GM13976 (cell line): ENCODE data around the gene CACNA2D3.

Source experiments
- DNase-seq: peaks from one replicate; pipeline ENCODE4 v3.0.0; 2012; ENCODE audit warnings: low spot score
- in situ Hi-C: fragments of 300-500 bp; cut with MboI; formaldehyde crosslinking; loops from one replicate; pipeline ENCODE4 v1.12.0; 2022; ENCODE audit warnings: low sequenced_read_pairs, mixed read lengths, inconsistent platforms; ENCODE audit not compliant: unreplicated experiment
- TF ChIP-seq, protein P1 (sequence below): IDR thresholded peaks from 2 replicates; pipeline ENCODE4 v1.5.1; 2012; ENCODE audit warnings: borderline replicate concordance, mild to moderate bottlenecking; ENCODE audit not compliant: insufficient read depth; ENCODE audit errors: extremely low read depth, missing control alignments, control extremely low read depth

CACNA2D3 gene

DNA sequence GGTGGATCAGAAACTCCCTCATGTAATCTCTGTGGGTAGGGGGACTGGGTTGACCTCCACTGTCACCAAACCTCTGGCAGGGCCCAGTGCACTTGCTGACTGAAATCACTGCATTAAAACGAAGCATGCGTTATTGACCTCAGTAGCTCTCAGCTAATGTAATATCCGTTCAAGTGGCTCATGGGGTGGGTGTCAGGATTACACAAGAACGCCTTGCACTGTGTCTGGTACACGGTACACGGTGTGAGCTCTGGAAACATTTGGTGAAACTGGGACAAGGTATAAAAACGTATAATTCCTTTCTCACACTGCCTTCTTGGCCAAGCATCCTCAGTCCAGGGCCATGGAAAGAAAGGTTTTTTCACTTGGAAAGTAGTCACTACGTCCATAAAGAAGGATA, 793.6 kb downstream of the CACNA2D3 start:
- no peak for DNase-seq
- in situ Hi-C loops = no loop called here

DNA sequence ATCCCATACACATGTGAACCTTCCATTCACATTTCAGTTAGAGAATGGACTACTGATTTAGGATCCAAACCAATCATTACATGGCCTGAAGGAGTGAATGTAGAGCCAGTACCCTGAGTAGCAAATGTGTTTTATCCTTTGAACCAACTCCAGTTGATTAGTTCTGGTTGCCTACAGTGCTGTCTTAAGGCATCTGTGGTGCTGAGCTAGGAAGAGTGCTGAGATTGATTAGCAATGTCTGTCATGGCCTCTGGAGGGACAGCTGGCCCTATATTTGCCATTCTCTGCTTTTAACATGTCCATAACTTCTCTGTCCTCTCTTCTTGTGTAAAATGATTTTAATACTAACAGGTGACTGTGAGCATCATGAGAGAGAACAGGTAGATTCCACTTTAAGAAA, 794.4 kb downstream of the CACNA2D3 start:
- TF ChIP-seq, protein P1, sequence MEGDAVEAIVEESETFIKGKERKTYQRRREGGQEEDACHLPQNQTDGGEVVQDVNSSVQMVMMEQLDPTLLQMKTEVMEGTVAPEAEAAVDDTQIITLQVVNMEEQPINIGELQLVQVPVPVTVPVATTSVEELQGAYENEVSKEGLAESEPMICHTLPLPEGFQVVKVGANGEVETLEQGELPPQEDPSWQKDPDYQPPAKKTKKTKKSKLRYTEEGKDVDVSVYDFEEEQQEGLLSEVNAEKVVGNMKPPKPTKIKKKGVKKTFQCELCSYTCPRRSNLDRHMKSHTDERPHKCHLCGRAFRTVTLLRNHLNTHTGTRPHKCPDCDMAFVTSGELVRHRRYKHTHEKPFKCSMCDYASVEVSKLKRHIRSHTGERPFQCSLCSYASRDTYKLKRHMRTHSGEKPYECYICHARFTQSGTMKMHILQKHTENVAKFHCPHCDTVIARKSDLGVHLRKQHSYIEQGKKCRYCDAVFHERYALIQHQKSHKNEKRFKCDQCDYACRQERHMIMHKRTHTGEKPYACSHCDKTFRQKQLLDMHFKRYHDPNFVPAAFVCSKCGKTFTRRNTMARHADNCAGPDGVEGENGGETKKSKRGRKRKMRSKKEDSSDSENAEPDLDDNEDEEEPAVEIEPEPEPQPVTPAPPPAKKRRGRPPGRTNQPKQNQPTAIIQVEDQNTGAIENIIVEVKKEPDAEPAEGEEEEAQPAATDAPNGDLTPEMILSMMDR = no peak
- no peak for DNase-seq
- in situ Hi-C loops = no loop called here

More for the DNA sequence above, 793.6 kb downstream of the CACNA2D3 start:
- TF ChIP-seq, protein P1 = no peak

- DNase-seq = no peak
- TF ChIP-seq, protein P1 = no peak
- in situ Hi-C loops = no loop called here
These were observed 794.8 kb downstream of the CACNA2D3 start for GRCh38 chr3:54917174-54917573.

GRCh38 chr3:54917862-54918261, 795.5 kb downstream of the CACNA2D3 start:
- DNase-seq = no peak
- TF ChIP-seq, protein P1 = no peak
- in situ Hi-C loops = no loop called here

DNA sequence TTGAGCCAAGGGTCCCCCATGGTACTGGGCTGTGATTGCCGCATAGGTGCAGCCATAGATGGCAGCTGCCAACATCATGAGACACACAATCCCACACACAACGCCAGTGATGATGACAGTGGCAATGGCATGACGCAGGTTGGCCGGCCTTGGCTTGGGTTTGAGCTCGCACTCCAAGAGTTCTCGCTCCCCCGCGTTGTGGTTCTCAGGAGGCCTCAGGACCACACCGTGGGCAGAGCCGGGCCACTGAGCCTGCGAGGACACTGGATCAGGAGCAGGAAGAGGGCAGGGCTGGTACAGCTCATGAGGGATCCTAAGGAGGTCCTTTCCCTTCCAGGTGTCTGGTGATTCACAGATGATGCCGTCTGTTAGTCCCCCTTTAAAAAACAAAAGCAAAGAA, 796.2 kb downstream of the CACNA2D3 start:
- in situ Hi-C loops = no loop called here
- TF ChIP-seq, protein P1 = no peak

DNA sequence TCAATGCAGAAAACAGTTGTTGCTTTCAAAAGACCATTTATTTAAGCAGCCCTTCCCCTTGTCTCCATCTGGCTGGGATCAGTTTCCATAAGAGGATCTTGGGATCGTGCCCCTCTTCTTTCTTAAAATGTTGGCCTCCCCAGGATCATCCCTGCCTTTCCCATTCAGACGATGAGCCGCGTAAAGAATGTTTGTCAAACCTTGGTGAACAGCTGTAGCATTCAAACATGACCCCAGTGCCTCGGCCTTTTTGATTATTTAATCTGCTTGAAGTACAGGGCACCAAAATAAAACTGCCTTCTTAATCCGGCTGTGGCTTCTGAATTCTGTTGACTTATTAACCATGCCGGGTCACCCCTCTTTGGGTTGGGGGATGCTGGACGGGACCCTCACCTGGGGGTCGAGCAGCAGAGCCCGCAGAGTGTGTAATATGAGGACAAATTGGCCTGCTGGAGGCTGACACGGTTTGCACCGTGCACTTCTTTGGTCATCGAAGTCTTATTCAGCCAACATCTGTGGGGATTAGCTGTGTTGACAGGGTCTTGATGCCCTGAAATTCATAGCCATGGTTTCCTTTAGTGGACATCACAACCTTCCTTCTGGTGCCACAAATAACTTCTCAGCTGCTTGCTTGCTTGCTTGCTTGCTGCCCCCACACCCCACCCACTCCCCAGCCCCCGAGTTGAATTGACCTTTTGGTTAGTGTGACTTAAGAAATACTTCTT, 805.9 kb downstream of the CACNA2D3 start, which contains the start of gene LRTM1:
LRTM1 (minus strand) TSS at position 14 of the 725 bp plus-strand sequence. CDS start 148 bp downstream, outside the sequence.
- no peak for DNase-seq
- TF ChIP-seq, protein P1 = no peak
- in situ Hi-C loops = no loop called here

More for the DNA sequence above, 796.2 kb downstream of the CACNA2D3 start:
- DNase-seq = no peak

DNA sequence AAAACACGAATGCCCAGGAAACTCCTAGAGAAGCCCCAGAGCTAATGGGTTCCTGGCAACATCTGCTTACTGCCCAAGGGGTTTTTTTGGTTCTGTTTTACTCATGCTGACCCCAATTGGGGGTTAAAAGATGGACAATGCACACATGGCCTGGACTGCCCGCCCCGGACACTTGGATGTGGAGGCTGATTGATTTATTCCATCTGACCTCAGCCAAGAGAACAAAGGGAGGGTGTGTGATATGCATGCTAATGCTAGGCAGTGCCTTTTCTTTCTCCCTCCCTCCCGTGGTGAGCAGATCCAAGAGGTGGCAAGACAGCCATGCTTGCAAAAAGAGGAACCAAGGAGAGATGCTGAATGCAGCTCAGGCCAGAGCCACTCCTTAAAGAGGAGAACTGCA, 808.8 kb downstream of the CACNA2D3 start:
- TF ChIP-seq, protein P1 = no peak
- no peak for DNase-seq
- in situ Hi-C loops = no loop called here
